HCT116 (cell line): Measurements from ENCODE around the gene ZNF445. TPM values are rescaled to one million over a fixed set of nuclear protein-coding genes. Genes with fewer than 3 reads are reported as not detected.

ENCODE experiments used
- ATAC-seq: fragments of 200-7000 bp; cut with Tn5 transposase; 2 replicates; pipeline ENCODE4 v1.9.1; 2020; ENCODE audit warnings: mild to moderate bottlenecking, moderate library complexity
- BruUV-seq: library from RNA; stranded (reverse); fragments of 400-500 nt; replicated peaks from 2 replicates; lab custom pipeline; 2021; lab: Mats Ljungman, UMichigan
- CTCF ChIA-PET: fragments of 300-600 bp; sonication (Branson Sonifier 250); formaldehyde crosslinking; loops from one replicate; lab custom pipeline; 2021; ENCODE audit warnings: antibody characterized with exemption; lab: Charles Lee
- POLR2A ChIA-PET: fragments of 300-600, 350-600 bp; sonication (Branson Sonifier 250); formaldehyde crosslinking; loops from one replicate; lab custom pipeline; 2021; ENCODE audit warnings: antibody characterized with exemption; lab: Charles Lee
- RAD21 ChIA-PET, 2 experiments: fragments of 300-600 bp; sonication (Branson Sonifier 250); formaldehyde crosslinking; loops; one replicate each; lab custom pipeline; 2023; ENCODE audit warnings: low total read pairs in 2 of 2; ENCODE audit not compliant: uncharacterized antibody in 2 of 2, unreplicated experiment in 2 of 2, low non-redundant PET in 1 of 2; lab: Charles Lee
- DNase-seq: peaks from one replicate; pipeline ENCODE4 v3.0.0-alpha.2; 2010; ENCODE audit warnings: low read depth, low spot score
- H2AFZ ChIP-seq: fragments of 200-600 bp; shearing (Covaris generic), sonication (generic); 2 replicates; pipeline ENCODE4 v1.6.1; 2017; ENCODE audit warnings: low read depth, mixed run types, mixed read lengths, antibody characterized with exemption, low read length; ENCODE audit not compliant: poor library complexity, severe bottlenecking
- H3K27ac ChIP-seq: 2 replicates; pipeline ENCODE4 v1.5.1; 2012; ENCODE audit warnings: low read depth, low read length
- H3K27me3 ChIP-seq: fragments of 200-600 bp; sonication (generic); 2 replicates; pipeline ENCODE4 v1.6.1; 2016; ENCODE audit warnings: mixed run types, low read length, mixed read lengths; ENCODE audit not compliant: insufficient read depth
- H3K36me3 ChIP-seq, 2 experiments: fragments of 200-500 bp in 1 of 2; fragments of 200-600 bp in 1 of 2; sonication (Bioruptor generic) in 1 of 2; sonication (generic) in 1 of 2; 2 replicates each; pipeline versions ENCODE4 v1.5.1 to v1.6.1; 2014 to 2016; ENCODE audit warnings: low read length in 2 of 2, inconsistent platforms in 1 of 2, mixed read lengths in 1 of 2, mixed run types in 1 of 2; ENCODE audit not compliant: insufficient read depth in 2 of 2, control insufficient read depth in 1 of 2
- H3K4me1 ChIP-seq, 2 experiments: fragments of 200-600 bp in 1 of 2; sonication (generic) in 1 of 2; 2 replicates each; pipeline versions ENCODE4 v1.5.1 to v1.6.1; 2012 to 2017; ENCODE audit warnings: low read length in 2 of 2, inconsistent platforms in 1 of 2, mild to moderate bottlenecking in 1 of 2, mixed read lengths in 1 of 2, mixed run types in 1 of 2, moderate library complexity in 1 of 2; ENCODE audit not compliant: insufficient read depth in 2 of 2, control insufficient read depth in 1 of 2
- H3K4me2 ChIP-seq: fragments of 200-600 bp; sonication (generic); 2 replicates; pipeline ENCODE4 v1.6.1; 2017; ENCODE audit warnings: mixed run types, low read length, mixed read lengths
- H3K4me3 ChIP-seq, 2 experiments: fragments of 200-600 bp in 1 of 2; sonication (generic) in 1 of 2; replicated peaks in 1 of 2; 2 replicates each; pipeline ENCODE4 v1.5.1; 2011 to 2016; ENCODE audit warnings: low read length in 2 of 2, control low read depth in 1 of 2, low read depth in 1 of 2, mild to moderate bottlenecking in 1 of 2, mixed read lengths in 1 of 2, mixed run types in 1 of 2
- H3K79me2 ChIP-seq: fragments of 200-600 bp; sonication (generic); 2 replicates; pipeline ENCODE4 v1.6.1; 2017; ENCODE audit warnings: mild to moderate bottlenecking, mixed run types, low read length, moderate library complexity, mixed read lengths; ENCODE audit not compliant: insufficient read depth
- H3K9ac ChIP-seq: fragments of 200-600 bp; sonication (generic); 2 replicates; pipeline ENCODE4 v1.6.1; 2016; ENCODE audit warnings: low read length, mixed read lengths
- H3K9me2 ChIP-seq: fragments of 200-600 bp; sonication (generic), shearing (Covaris generic); 2 replicates; pipeline ENCODE4 v1.6.1; 2017; ENCODE audit warnings: mixed run types, mild to moderate bottlenecking, moderate library complexity; ENCODE audit not compliant: insufficient read depth
- H3K9me3 ChIP-seq, 2 experiments: fragments of 200-500 bp in 1 of 2; fragments of 200-600 bp in 1 of 2; sonication (Bioruptor generic) in 1 of 2; sonication (generic) in 1 of 2; 2 replicates each; pipeline ENCODE4 v1.6.1; 2014 to 2017; ENCODE audit warnings: low read length in 2 of 2, mixed read lengths in 2 of 2, inconsistent platforms in 1 of 2, low read depth in 1 of 2, mild to moderate bottlenecking in 1 of 2, mixed run types in 1 of 2, moderate library complexity in 1 of 2; ENCODE audit not compliant: control insufficient read depth in 1 of 2, insufficient read depth in 1 of 2
- H4K20me1 ChIP-seq: fragments of 200-600 bp; sonication (generic), shearing (Covaris generic); 2 replicates; pipeline ENCODE4 v1.6.1; 2017; ENCODE audit warnings: mixed run types, mild to moderate bottlenecking, moderate library complexity; ENCODE audit not compliant: insufficient read depth
- CEBPB ChIP-seq: IDR thresholded peaks from 2 replicates; pipeline ENCODE4 v1.6.1; 2012; ENCODE audit warnings: low read depth
- EZH2 ChIP-seq: fragments of 200-600 bp; sonication (generic); IDR thresholded peaks from 2 replicates; pipeline ENCODE4 v1.6.1; 2017; ENCODE audit warnings: antibody characterized with exemption, mixed run types
- FOSL1 ChIP-seq: IDR thresholded peaks from 2 replicates; pipeline ENCODE4 v1.6.1; 2012; ENCODE audit warnings: low read depth
- POLR2AphosphoS5 ChIP-seq: IDR thresholded peaks from 2 replicates; pipeline ENCODE4 v1.6.1; 2011; ENCODE audit warnings: mild to moderate bottlenecking, low read depth, low read length, moderate library complexity
- TCF7L2 ChIP-seq: IDR thresholded peaks from 2 replicates; pipeline ENCODE4 v1.7.0; 2011; ENCODE audit warnings: borderline replicate concordance, inconsistent platforms; ENCODE audit not compliant: insufficient read depth, insufficient read length; ENCODE audit errors: extremely low read depth
- ZFX ChIP-seq: fragments of 450-650 bp; IDR thresholded peaks from 2 replicates; pipeline ENCODE4 v1.6.1; 2017
- intact Hi-C: fragments of 100-400 bp; cut with micrococcal nuclease; formaldehyde crosslinking; loops from 2 replicates; pipeline ENCODE4 v1.10.0; 2022
- total RNA-seq: library from RNA; stranded (reverse); gene quantifications from one replicate; pipeline ENCODE4 v1.2.1, GENCODE V29; 2021; ENCODE audit not compliant: unreplicated experiment
- TF ChIP-seq, protein P1 (sequence below): IDR thresholded peaks from 2 replicates; pipeline ENCODE4 v1.6.1; 2012
- TF ChIP-seq, protein P2 (sequence below): IDR thresholded peaks from 2 replicates; pipeline ENCODE4 v1.6.1; 2012; ENCODE audit warnings: low read depth

ZNF445 gene
- total RNA-seq, 1 experiment from 2014 or later, result 19.9 TPM

DNA sequence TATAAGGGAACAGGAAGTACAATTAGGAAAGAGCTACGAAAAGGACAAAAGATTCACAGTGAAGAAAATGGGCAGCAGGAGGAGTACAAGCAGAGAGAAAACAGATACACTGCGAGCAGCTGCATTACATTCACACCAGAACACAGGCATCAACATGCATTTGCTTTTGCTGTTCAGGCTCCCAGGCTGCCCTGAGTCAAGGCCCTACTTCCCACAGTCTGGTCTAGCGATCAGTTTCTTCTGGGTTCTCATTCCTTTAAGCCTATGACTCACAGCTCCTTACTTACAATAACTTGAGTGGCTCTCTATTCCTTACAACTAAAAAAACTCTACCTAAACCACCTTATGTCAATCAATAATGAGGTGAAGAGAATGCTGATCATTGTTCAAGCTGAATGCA is 24.5 kb upstream of the ZNF445 start:
- ChIA-PET CTCF (no interaction called here), RAD21 (no interaction called here), POLR2A (no interaction called here)
- H3K9ac ChIP-seq, result no peak overlapping the region
- peaks cover 45% of the 10 kb centered on the region for H3K79me2 ChIP-seq
- H3K36me3 ChIP-seq, result peaks cover 2 to 41% of the 10 kb centered on the region in 2 experiments
- H3K27ac ChIP-seq, result no peak overlapping the region
- H3K9me2 ChIP-seq, result 0 out of 2 replicates have a peak, but pooled peaks cover 3% of the 10 kb centered on the region
- TF ChIP-seq TCF7L2, result no peak
- TF ChIP-seq FOSL1, result no peak
- TF ChIP-seq POLR2AphosphoS5, result no peak
- TF ChIP-seq, protein P1, sequence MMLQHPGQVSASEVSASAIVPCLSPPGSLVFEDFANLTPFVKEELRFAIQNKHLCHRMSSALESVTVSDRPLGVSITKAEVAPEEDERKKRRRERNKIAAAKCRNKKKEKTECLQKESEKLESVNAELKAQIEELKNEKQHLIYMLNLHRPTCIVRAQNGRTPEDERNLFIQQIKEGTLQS, result no peak
- TF ChIP-seq, protein P2, sequence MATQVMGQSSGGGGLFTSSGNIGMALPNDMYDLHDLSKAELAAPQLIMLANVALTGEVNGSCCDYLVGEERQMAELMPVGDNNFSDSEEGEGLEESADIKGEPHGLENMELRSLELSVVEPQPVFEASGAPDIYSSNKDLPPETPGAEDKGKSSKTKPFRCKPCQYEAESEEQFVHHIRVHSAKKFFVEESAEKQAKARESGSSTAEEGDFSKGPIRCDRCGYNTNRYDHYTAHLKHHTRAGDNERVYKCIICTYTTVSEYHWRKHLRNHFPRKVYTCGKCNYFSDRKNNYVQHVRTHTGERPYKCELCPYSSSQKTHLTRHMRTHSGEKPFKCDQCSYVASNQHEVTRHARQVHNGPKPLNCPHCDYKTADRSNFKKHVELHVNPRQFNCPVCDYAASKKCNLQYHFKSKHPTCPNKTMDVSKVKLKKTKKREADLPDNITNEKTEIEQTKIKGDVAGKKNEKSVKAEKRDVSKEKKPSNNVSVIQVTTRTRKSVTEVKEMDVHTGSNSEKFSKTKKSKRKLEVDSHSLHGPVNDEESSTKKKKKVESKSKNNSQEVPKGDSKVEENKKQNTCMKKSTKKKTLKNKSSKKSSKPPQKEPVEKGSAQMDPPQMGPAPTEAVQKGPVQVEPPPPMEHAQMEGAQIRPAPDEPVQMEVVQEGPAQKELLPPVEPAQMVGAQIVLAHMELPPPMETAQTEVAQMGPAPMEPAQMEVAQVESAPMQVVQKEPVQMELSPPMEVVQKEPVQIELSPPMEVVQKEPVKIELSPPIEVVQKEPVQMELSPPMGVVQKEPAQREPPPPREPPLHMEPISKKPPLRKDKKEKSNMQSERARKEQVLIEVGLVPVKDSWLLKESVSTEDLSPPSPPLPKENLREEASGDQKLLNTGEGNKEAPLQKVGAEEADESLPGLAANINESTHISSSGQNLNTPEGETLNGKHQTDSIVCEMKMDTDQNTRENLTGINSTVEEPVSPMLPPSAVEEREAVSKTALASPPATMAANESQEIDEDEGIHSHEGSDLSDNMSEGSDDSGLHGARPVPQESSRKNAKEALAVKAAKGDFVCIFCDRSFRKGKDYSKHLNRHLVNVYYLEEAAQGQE, result no peak
- no peak for TF ChIP-seq CEBPB
- TF ChIP-seq ZFX, result no peak
- TF ChIP-seq EZH2, result no peak
- no peak overlapping the region for H2AFZ ChIP-seq
- intact Hi-C loops, result no loop called here
- ATAC-seq (no peak), DNase-seq (no peak)
- H3K4me1 ChIP-seq, result no peaks in the 10 kb centered on the region
- no TSS peak for BruUV-seq
- H4K20me1 ChIP-seq, result no peaks in the 10 kb centered on the region
- H3K9me3 ChIP-seq, result peaks cover 15 to 26% of the 10 kb centered on the region in 2 experiments; a peak in 3 of 4 replicates
- no peak overlapping the region for H3K4me2 ChIP-seq
- H3K27me3 ChIP-seq, result no peaks in the 10 kb centered on the region
- H3K4me3 ChIP-seq, result no peak overlapping the region
